ENCODE data around the gene WASL. TPM values are rescaled to one million over a fixed set of nuclear protein-coding genes. Genes with fewer than 3 reads are reported as not detected.

The WASL gene
- total RNA-seq, 2 experiments from 2014 or later, result 4.4 to 6.3 TPM

GRCh38 chr7:123768493-123768892, 19.7 kb upstream of the WASL start:
- Histone ChIP-seq H3K9me2 (ENCODE audit: insufficient read depth, low read length) (no peaks in the 10 kb centered on the region), H2AFZ (ENCODE audit: low read length) (no peak overlapping the region), H3K36me3 (ENCODE audit: insufficient read depth, low read length) (no peaks in the 10 kb centered on the region), H3K27ac (ENCODE audit: low read depth, low read length, poor library complexity, severe bottlenecking) (no peak overlapping the region), H3K4me2 (ENCODE audit: low read length) (no peak overlapping the region), H3K4me1 (ENCODE audit: insufficient read depth, low read length, poor library complexity, severe bottlenecking) (no peaks in the 10 kb centered on the region), H3K9me3 (ENCODE audit: low read length) (no peaks in the 10 kb centered on the region), H3K4me3 (ENCODE audit: low read depth, low read length, poor library complexity, severe bottlenecking) (no peak overlapping the region), H4K20me1 (ENCODE audit: insufficient read depth, low read length) (no peaks in the 10 kb centered on the region), H3K79me2 (ENCODE audit: insufficient read depth, low read depth, low read length) (no peaks in the 10 kb centered on the region)
- CTCF ChIA-PET (ENCODE audit: unreplicated experiment), result no interaction called here
- intact Hi-C loops (cut with micrococcal nuclease; ENCODE audit: unreplicated experiment), result no loop called here
- no TSS peak for BruUV-seq (replicated peaks)
- DNase-seq (ENCODE audit: low spot score), result no peak
- POLR2A ChIA-PET, result no interaction called here
- TF ChIP-seq EZH2phosphoT487 (IDR thresholded peaks at IDR 0.05; ENCODE audit: borderline replicate concordance, low read depth, low read length), result no peak
- no peak for TF ChIP-seq CTCF (conservative IDR thresholded peaks at IDR 0.05; ENCODE audit: low read length)

- TF ChIP-seq CTCF (conservative IDR thresholded peaks at IDR 0.05; ENCODE audit: low read length), result no peak
- TF ChIP-seq EZH2phosphoT487 (IDR thresholded peaks at IDR 0.05; ENCODE audit: borderline replicate concordance, low read depth, low read length), result no peak
- Histone ChIP-seq H3K4me1 (ENCODE audit: insufficient read depth, low read length, poor library complexity, severe bottlenecking) (no peaks in the 10 kb centered on the region), H2AFZ (ENCODE audit: low read length) (no peak overlapping the region), H3K79me2 (ENCODE audit: insufficient read depth, low read depth, low read length) (no peaks in the 10 kb centered on the region), H3K9me3 (ENCODE audit: low read length) (no peaks in the 10 kb centered on the region), H3K4me3 (ENCODE audit: low read depth, low read length, poor library complexity, severe bottlenecking) (no peak overlapping the region), H4K20me1 (ENCODE audit: insufficient read depth, low read length) (no peaks in the 10 kb centered on the region), H3K36me3 (ENCODE audit: insufficient read depth, low read length) (no peaks in the 10 kb centered on the region), H3K27ac (ENCODE audit: low read depth, low read length, poor library complexity, severe bottlenecking) (no peak overlapping the region), H3K4me2 (ENCODE audit: low read length) (no peak overlapping the region), H3K9me2 (ENCODE audit: insufficient read depth, low read length) (no peaks in the 10 kb centered on the region)
- intact Hi-C loops (cut with micrococcal nuclease; ENCODE audit: unreplicated experiment), result no loop called here
- BruUV-seq (replicated peaks), result no TSS peak
- POLR2A ChIA-PET, result no interaction called here
- no peak for DNase-seq (ENCODE audit: low spot score)
- CTCF ChIA-PET (ENCODE audit: unreplicated experiment), result no interaction called here
Observed at GRCh38 chr7:123763191-123763661, 14.4 kb upstream of the WASL start.

GRCh38 chr7:123761729-123762128, 12.9 kb upstream of the WASL start:
- H3K4me2 ChIP-seq (ENCODE audit: low read length), result no peak overlapping the region
- POLR2A ChIA-PET, result interaction anchor here (1.5 kb wide), 1 partner anchor 12 kb away, joined by 4 read pairs; no protein-coding TSS in a partner anchor
- no peaks in the 10 kb centered on the region for H3K79me2 ChIP-seq (ENCODE audit: insufficient read depth, low read depth, low read length)
- BruUV-seq (replicated peaks), result no TSS peak
- intact Hi-C loops (cut with micrococcal nuclease; ENCODE audit: unreplicated experiment), result no loop called here
- no peaks in the 10 kb centered on the region for H3K9me3 ChIP-seq (ENCODE audit: low read length)
- no peak overlapping the region for H3K27ac ChIP-seq (ENCODE audit: low read depth, low read length, poor library complexity, severe bottlenecking)
- H4K20me1 ChIP-seq (ENCODE audit: insufficient read depth, low read length), result no peaks in the 10 kb centered on the region
- no peak for DNase-seq (ENCODE audit: low spot score)
- H3K4me1 ChIP-seq (ENCODE audit: insufficient read depth, low read length, poor library complexity, severe bottlenecking), result no peaks in the 10 kb centered on the region
- CTCF ChIA-PET (ENCODE audit: unreplicated experiment), result no interaction called here
- H3K4me3 ChIP-seq (ENCODE audit: low read depth, low read length, poor library complexity, severe bottlenecking), result no peak overlapping the region
- H3K9me2 ChIP-seq (ENCODE audit: insufficient read depth, low read length), result no peaks in the 10 kb centered on the region
- H3K36me3 ChIP-seq (ENCODE audit: insufficient read depth, low read length), result no peaks in the 10 kb centered on the region
- no peak for TF ChIP-seq CTCF (conservative IDR thresholded peaks at IDR 0.05; ENCODE audit: low read length)
- no peak for TF ChIP-seq EZH2phosphoT487 (IDR thresholded peaks at IDR 0.05; ENCODE audit: borderline replicate concordance, low read depth, low read length)
- H2AFZ ChIP-seq (ENCODE audit: low read length), result no peak overlapping the region
